ENCODE results near the gene USP49.
"Not testable (repeated sequence)": the region's sequence is repeated elsewhere in the genome, so short reads cannot be mapped to it uniquely, and the experiment has no call there.

Gene USP49

GRCh38 chr6:41895300-41896233, at the start of gene USP49:
Gene USP49, minus strand, starts transcription at chr6:41895375. Its CDS starts 88,392 bp downstream, at chr6:41806983.
- peak; percentile 88 for DNase-seq (ENCODE audit: low spot score)

GRCh38 chr6:41943456-41943855, 48.3 kb upstream of the USP49 start:
- DNase-seq (ENCODE audit: low spot score) = no peak

DNA sequence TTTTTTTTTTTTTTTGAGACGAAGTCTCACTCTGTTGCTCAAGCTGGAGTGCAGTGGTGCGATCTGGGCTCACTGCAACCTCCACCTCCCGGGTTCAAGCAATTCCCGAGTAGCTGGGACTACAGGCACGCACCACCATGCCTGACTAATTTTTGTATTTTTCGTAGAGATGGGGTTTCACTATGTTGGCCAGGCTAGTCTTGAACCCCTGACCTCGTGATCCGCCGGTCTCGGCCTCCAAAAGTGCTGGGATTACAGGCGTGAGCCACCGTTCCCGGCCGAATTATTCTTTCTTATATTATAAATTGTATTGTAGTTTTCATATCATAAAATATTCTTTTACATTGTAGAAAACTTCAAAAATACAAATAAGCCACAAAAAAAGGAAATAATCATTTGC, 47.7 kb upstream of the USP49 start:
- DNase-seq (ENCODE audit: low spot score) = not testable (repeated sequence)

- no peak for DNase-seq (ENCODE audit: low spot score)
Observed at GRCh38 chr6:41942067-41942851, 47.1 kb upstream of the USP49 start.

DNA sequence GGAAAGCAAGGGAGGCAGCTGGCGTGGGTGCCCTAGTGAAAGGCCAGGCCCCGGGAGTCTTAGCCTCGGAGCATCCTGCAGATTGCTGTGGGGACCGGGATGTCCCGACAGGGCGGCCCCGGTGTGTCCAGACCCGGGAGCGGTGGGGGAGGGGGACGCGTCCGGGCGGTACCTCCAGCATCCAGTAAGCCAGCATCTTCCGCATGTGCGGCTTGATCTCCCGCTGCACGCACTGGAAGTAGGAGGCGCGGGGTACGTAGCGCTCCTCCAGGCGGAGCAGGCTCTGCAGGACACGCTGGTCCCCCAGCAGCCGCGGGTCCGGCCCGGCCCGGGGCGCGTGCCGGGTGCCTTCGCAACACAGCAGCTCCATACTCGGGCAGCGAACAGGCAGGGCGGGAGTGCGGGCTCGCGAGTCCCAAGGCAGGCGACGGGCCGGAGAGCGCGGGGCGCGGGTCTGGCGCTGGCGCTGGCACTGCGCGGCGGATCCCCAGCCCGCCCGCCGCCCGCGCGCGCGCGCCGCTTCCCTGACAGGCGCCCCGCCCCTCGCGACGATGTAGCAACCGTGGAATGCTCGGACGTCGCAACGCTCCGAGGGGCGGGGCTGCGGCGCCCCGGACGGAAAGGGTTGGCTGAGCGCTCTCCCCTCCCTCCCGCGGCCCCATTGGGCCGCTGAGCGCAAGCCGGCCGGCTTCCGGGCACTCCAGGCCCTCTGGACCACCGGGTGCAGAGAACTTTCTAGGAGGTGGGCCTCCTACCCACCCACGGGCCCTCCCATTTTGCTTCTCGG, 46.3 kb upstream of the USP49 start, which contains the start of gene CCND3:
Gene CCND3 (minus strand): TSS at position 529 of the 787 bp plus-strand sequence. CDS start 159 bp downstream, at position 370.
- DNase-seq (ENCODE audit: low spot score) = peak; percentile 94

DNA sequence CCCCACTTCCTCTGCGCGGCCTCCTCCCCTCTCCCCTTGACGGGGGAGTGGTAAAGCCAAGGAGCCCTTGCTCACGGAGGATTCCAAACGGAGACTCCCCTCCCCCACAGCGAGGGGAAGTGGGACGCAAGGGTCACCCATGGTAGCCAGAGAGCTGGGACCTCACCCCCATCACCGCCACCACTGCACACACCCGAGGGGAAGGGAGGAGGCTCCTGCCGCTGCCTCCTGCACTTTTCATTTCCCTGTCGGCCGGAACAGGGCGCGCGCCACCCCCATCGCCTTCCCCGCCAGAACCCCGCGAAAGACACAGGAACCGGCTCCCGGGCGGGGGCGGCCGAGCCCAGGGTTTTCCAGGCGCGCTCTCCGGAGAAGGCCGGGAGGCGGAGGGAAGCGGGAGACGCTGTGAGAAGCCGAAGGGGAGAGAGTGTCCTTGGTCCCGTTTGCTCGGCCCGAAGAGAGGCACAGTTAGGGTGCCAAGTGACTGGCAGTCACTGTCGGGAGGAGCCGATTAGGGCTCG, 45.6 kb upstream of the USP49 start:
- no peak for DNase-seq (ENCODE audit: low spot score)

- DNase-seq (ENCODE audit: low spot score) = no peak
Observed at GRCh38 chr6:41939848-41940758, 44.9 kb upstream of the USP49 start.

DNA sequence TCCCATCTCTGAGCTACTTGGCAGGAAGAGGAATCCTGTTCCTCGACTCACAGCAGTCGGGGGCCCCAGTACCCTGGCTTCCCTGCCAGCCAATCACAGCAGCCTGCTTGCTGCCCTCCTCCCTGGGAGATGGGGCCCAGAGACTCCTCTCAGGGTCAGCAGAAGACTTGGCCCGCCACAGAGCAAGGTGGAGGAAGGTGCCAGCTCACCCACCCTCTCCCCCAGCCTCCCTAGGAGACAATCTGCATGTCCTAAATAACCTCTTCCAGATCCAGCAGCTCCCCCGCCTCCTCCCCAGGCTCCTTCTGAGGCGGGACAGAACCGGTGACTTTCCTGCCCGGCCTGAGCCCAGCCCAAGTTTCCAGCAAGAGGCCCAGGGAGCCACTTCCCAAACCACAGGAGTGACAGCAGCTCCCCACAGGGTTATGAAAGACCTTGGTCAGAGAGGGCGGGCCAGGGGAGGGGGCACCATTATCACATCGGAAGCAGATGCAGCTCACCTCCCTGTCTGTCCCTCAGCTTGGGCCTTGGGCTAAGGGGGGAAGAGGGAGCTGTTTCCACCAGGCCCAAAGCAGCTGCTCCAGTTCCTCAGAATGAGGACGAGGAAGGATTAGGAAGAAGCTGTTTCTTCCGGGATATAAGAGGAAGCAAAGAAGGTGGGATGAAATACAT, 44.1 kb upstream of the USP49 start:
- no peak for DNase-seq (ENCODE audit: low spot score)

GRCh38 chr6:41938590-41939175, 43.5 kb upstream of the USP49 start:
- DNase-seq (ENCODE audit: low spot score) = no peak

GRCh38 chr6:41937861-41938574, 42.8 kb upstream of the USP49 start:
- no peak for DNase-seq (ENCODE audit: low spot score)

DNA sequence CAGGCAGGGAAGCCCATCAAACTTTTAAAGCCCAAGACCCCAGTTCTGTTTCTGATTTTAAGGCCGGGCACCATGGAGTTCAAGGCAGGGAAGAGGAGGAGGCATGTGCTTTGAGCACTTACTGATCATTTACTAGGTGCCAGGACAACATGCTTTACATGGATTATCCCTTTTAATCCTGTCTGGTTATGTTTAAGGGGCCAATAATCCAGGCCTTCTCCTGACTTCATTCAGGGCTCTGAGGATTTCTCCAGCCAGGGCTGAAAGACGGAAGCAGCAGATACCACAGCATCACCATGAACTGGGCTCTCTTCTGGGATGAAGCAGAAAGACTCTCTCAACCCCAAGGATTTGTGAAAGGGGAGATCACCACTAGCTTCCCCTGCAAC, 42.3 kb upstream of the USP49 start:
- DNase-seq (ENCODE audit: low spot score) = no peak

DNA sequence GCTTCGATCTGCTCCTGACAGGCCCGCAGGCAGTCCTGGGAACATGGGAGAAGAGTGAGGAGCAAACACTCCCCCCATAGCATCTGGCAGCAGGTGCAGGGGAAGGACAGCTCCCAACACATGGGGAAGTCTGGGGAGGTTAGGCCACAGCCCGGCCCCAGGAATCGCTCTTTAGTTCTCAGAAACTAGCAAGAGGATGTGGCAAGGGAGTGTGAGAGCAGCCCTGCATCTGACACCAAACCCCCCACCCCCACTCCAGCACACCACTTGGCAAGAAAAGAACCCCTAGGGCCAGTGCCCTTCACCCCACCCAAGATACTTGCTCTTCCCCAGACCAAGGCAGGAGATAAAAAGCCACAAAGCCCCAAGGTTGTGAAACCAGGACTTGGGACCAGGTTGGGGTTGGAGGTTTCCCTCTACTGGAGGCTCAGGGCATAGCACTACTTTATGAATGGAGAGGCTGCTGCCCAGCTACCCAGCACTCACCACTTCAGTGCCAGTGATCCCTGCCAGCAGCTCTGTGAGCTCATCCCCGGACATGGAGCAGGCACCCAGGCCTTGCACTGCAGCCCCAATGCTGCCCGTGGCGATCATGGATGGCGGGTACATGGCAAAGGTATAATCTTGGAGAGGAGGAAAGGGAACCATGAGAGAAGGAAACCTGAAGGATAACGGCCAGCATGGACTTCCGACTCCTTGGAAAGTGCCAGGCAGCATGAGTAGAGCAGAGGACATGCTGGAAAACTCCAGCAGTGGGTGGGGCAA, 41.1 kb upstream of the USP49 start:
- peak; percentile 65 for DNase-seq (ENCODE audit: low spot score)

- no peak for DNase-seq (ENCODE audit: low spot score)
Observed at GRCh38 chr6:41935685-41936072, 40.5 kb upstream of the USP49 start.

GRCh38 chr6:41935193-41935574, 40.0 kb upstream of the USP49 start:
- DNase-seq (ENCODE audit: low spot score) = no peak

DNA sequence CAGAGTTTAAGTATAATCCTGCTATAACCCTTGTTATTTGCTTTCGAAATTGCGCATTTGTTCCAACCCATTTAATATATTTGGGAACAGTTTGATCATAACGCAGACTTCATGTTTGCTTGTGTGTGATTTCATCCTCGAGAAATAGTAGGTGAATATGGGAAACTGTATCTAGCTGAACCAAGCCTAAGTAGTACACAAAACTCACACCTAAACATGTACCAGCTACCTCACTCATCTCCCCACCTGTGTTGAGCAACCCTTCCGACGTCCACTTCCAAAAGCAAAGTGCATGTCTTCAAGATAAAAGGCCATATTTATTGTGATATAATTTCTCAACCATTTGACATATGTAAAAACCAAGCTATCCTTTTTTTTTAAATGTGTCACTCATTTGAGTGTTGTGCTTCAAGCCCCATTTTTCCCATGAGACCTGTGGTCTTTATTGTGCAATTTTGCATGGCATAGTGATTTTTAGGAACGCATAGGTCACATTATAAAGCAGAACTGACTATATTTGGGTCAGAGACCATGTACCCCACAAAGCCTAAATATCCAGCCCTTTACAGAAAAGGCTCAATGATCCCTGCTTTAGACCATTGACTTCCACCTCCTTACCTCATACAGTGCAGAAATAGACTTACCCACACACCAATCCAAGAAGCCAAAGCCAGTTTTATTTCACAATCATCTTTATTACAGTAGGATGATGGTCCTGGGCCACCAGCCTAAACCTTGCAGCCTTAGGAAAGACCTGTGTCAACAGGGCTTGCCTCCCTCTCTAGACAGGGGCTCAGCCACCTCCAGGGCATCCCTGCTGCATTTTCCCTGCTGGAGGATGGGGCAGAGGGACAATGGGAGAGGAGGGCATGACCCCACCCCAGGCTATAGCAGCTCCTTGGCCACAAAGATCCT, 39.4 kb upstream of the USP49 start:
- no peak for DNase-seq (ENCODE audit: low spot score)

GRCh38 chr6:41932378-41932777, 37.2 kb upstream of the USP49 start:
- no peak for DNase-seq (ENCODE audit: low spot score)

DNA sequence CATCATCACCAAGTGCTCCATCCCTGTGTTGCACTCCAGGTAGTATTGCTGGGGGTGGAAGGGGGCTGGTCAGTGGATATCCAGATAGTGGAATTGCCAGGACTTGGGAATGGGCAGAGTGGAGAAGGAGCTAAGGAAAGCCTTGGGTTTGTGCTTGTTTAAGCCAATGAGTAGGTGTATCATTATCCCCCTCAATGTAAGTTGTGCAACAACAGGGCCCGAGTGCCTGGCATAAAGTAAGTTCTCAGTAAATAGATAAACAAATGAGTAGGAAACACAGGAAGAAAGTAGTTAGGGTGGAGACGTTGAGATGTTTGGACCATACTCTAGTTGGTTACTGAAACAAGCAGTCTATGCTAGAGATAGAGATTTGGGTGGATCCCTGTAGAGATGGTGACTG, 36.6 kb upstream of the USP49 start:
- no peak for DNase-seq (ENCODE audit: low spot score)
